Hematopoietic multipotent progenitor cell treated with erythropoietin and hydrocortisone succinate and interleukin-3 and kit ligand, for 6 days (in vitro differentiated cells): ENCODE data around the gene TTC28.
"Not testable (repeated sequence)": the region's sequence is repeated elsewhere in the genome, so short reads cannot be mapped to it uniquely, and the experiment has no call there.

Experiments used
- DNase-seq: peaks from one replicate; pipeline ENCODE4 v3.0.0-alpha.2; 2015

TTC28 gene

DNA sequence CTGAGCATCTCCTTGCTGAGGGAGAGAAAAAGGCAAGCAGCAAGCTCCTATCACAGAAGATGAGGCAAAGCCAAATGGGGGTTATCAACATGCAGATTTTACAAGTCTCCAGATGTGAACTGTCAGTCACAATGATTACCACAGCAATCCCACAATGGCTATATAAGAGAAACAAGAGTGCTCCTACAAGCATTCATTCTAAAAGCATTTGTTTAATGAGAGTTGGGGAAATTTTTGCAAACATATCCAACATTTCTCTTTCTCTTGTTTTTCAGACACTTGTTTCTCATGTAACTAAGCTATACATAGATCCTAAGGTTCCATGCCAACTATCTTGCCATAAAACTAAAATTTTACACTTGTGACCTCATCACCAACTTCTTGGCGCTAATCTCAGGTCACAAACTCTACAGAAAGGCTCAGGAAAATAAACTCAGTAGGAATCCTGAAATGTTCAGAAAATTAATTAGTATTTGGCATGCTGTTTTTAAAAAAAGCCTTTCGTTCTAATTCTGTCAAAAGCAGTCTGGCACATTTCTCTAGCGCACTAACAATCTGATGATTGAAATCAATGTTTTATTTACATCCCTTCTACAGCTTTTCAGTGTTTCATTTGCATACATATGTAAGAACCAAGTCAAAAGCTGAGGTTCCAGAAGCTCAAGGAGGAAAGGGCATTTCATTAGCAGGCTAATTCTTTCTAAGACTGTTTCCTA, 199.5 kb downstream of the TTC28 start:
- peak; percentile 7 for DNase-seq

GRCh38 chr22:28478564-28478963, 201.1 kb downstream of the TTC28 start:
- no peak for DNase-seq

DNA sequence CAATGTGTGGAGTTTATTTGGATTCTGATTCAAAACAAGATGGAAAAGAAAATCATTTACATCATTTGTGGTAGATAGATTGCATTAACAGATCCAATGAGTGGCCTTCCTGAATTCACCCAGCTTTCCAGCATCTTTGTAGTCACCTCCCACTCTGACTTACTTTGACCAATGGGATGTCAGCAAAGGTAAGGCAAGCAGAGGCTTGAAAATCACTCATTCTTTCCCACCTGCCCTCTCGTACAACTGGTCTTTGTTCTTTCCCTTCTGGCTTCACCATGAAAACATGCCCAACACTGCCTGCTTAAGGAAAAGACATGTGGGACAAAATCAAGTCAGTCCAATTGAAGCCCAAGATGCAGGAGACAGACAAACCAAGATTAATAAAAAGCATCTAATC, 202.1 kb downstream of the TTC28 start:
- DNase-seq, result no peak

- no peak for DNase-seq
Measured at GRCh38 chr22:28474330-28474729, 205.3 kb downstream of the TTC28 start.

DNA sequence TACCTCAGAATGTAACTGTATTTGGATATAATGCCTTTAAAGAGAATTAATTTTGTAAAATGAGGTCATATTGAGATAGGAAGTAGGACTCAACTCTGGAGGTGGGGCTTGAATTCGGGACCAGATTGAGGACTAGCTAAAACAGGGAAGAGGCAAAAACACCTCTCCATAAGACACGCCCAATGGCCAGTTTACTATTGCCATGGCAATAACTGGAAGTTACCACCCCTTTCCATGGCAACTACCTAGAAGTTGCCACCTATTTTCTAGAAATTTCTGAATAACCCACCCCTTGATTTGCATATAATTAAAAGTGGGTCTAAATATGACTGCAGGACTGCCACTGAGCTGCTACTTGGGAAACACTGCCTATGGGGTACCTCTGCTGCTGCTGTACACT, 206.4 kb downstream of the TTC28 start:
- DNase-seq, result no peak

DNA sequence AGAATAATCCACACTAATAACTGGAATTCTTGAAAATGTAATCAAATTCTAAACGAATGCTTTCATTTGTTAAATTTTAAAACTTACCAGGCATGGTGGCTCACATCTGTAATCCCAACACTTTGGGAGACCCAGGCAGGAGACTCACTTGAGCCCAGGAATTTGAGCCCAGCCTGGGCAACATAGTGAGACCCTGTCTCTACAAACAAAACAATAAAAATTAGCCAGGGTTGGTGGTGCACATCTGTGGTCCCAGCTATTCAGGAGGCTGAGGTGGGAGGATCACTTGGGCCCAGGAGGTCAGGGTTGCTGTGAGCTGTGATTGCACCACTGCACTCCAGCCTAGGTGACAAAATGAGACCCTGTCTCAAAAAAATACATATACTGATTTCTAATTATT, 212.6 kb downstream of the TTC28 start:
- not testable (repeated sequence) for DNase-seq

GRCh38 chr22:28466399-28466798, 213.2 kb downstream of the TTC28 start:
- DNase-seq, result no peak

GRCh38 chr22:28465841-28466240, 213.8 kb downstream of the TTC28 start:
- no peak for DNase-seq

DNA sequence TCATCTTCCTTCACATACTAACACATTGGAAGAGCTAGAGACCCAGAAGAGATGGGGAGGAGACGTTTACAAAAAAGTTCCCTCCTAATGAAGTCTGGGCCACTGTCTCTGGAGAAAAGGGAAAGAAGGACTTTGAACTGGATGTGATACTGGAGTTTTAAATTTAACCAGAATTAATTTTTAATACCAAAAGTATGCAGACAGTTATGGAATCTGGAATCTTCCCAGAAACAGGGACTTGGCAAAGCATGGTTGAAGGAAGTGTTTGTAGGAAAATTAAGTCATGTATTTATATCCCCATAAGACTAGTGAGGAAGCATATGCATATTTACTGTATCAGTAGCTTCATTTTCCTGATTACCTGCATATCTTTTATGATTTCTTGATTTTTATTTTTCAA, 215.5 kb downstream of the TTC28 start:
- DNase-seq, result no peak

DNA sequence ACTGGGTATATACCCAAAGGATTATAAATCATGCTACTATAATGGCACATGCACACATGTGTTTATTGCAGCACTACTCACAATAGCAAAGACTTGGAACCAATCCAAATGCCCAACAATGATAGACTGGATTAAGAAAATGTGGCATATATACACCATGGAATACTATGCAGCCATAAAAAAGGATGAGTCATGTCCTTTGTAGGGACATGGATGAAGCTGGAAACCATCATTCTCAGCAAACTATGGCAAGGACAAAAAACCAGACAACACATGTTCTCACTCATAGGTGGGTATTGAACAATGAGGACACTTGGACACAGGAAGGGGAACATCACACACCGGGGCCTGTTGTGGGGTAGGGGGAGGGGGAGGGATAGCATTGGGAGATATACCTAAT, 216.2 kb downstream of the TTC28 start:
- DNase-seq, result not testable (repeated sequence)

DNA sequence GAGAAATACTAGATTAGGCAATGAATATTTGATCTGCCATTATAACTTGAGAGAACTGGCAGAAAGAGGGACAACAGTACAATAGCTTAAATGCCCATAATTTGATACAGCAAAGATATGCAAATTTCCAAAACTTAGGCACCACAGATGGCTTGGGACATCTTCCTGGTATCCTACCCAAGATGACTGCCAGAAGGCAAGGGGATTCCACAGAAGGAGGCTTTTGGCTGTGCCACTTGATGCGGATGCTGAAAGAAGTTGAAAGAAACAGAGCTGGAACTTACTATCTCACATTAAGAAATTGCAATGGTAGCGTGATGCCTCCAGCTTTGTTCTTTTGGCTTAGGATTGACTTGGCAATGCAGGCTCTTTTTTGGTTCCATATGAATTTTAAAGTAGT, 216.7 kb downstream of the TTC28 start:
- DNase-seq, result no peak

DNA sequence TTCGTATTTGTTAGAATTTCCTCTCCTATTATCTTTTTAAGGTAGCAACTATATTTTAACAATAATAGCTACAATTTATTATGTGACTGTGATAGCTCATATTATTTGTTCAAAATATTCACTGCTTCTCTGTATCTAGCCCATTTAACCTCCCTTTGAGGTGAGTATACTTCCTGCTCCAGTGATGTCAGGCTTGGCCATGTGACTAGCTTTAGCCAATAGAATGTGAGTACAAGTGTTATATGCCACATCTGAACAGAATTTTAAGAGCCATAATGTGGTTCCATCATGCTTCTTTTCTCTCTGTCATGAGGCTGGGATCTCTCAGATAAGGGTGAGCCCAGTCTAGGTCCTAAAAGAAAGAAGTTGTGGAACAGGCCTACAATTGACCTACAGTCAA, 217.6 kb downstream of the TTC28 start:
- DNase-seq, result peak; percentile 5

DNA sequence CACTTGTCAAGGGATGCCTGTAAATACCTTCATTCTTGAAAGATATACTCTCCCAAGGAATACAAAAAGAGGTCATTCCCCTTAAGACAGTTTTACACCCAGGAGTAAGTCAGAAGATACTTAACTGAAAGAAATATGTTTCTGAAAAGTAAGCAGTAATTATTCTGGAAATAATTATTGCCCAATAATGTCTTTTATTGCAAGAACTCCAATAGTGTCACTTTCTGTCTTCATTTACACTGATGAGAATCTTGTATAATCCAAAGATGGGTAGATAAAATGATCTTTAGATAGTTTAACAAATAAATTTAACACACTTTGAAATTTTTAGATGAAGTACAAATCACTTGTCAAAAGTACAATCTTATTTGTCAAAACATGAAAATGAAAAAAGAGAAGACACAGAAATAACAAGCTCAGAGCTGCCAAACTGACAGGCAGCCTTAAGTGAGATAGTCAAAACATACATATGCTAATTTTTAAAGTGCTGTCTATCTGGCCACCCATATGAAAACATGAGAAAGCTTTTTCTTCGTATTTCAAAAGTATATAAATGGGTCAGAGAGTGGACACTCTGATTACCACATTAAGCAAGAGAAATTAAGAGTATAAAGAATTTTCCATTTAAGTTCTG, 225.1 kb downstream of the TTC28 start:
- DNase-seq, result no peak

DNA sequence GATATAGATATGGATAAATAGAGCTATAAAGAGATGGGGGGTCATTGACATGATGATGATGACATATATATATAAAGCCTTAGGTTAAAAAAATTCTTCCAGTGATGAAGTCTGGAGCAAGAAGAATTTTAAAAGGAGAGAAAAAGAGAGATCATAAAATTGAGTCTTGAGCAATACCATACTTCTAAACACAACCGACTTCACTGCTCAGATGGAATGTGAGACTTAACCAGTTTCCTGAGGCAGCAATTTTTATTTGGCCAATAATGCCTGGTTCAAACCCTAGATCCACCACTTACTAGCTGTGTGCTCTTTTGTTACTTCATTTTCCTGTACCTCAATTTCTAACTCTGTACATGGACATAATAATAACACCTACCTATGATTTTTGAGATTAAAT, 229.5 kb downstream of the TTC28 start:
- DNase-seq, result no peak

DNA sequence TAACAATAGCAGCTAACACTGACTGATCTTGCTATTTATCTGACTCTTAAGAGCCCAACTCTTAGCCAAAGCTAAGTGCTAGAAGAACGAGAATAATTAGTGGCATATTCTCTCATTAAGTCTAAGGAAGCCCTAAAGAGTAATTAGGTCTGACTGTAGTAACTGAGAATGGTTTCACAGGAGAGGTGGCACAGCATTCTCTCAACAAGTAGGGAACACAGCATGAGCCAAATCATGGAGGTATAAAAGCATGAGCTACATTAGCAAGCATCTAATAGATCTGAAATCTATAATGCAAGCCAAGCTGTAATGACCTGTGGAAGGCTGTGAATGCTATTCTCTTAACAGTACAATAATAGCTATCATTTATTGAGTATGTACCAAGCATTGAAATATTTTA, 230.6 kb downstream of the TTC28 start:
- DNase-seq, result no peak

GRCh38 chr22:28448625-28449024, 231.0 kb downstream of the TTC28 start:
- no peak for DNase-seq

GRCh38 chr22:28444659-28445058, 235.0 kb downstream of the TTC28 start:
- DNase-seq, result no peak

DNA sequence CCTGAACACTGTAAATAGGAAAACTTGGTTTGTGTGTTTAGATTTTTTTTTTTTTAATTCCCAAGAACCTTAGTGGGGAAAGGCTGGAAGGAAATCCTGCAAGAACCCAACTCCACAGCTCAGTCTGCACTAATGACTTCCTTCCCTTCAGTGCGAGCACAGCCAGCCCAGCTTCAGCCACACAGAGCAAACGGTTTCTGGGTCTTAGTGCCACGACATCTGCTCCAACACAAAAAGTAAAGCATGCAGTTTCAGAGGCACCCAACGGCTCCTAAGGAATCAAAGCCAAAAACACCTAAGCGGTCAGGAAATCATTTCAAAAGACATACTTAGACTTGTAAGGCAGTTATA, 236.1 kb downstream of the TTC28 start:
- peak; percentile 68 for DNase-seq

DNA sequence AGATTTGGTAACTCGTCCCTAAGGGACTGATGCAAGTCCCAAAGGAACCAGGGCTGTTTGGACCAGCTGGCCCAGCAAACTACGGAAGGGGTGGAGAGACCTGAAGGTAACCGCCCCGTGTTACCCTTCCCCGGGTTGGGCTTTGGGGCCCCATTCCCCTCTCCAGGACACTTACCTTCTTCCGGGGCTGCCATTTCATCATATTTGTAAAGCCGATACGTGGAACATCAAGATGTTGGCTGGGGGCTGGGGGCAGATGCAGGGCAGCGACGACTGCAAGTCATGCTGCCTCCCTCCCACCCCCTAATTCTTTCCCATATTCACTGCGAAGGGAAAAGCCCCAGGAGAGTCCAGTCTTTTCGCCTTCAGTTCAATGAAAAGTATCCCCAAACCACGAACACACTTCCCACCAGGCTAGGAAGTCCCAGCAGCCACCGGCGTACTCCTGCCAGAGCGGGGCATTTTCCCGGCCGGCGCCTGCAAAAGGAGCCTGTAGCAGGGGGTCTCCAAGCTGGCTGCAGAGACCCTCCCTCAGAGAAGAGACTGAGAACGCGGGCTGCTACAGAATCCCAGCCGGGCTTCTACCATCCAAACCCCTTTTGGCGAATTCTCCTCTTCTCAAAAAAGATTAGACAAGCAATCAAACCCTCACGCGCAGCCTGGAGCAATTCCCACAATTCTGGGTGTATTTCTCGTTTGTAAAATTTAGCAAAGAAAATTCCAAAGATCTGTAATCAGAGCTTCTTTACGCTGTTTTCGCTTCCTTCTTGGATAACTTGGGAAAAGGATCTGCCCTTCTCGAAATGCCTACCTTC, 236.7 kb downstream of the TTC28 start:
- DNase-seq, result peak; percentile 7

DNA sequence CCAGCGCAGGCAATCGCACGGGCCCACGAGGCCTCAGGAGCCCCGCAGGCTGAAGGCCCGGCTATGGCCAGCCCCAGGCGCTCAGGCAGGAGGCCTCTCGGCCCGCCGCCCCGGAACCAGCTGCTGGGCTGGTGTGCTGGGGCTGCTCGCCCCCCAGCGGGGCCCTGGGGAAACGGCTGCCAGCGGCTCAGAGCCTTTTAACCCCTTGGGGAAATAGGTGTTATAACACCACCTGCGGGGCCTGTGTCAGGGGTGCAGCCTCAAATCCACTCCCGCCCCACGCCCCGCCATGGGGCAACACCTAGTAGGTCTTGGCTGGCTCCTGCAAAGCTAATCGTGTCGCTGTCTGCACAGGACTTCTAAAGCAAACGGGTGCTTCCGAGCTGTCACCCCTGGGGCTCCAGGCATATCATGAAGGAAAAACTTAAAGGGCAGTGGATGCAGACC, 237.4 kb downstream of the TTC28 start:
- DNase-seq, result peak; percentile 90

DNA sequence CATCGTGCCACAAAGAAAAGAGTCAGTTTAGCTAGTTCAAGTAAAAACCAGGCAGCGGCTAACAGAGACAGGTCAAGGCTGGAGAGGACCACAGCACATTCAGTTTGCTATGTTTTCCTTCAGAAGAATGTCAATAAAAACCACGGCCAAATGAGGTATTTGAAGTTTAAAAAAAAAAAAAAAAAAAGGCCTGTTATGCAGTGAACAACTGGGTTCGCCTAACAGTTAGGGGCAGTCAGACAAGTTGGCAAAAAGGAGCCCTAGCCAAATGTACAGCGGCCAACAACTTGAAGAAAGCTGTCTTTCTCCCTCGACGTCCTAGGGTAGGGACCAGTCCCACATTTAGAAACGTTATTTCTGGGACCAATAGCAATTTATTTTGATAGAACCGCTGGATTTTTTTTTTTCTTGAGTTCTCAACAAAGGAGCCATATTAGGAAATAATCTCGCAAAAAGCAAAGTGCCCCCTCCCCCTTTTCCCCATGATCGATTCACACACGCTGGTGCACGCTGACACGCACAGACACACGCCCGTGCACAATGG, 237.8 kb downstream of the TTC28 start:
- no peak for DNase-seq

DNA sequence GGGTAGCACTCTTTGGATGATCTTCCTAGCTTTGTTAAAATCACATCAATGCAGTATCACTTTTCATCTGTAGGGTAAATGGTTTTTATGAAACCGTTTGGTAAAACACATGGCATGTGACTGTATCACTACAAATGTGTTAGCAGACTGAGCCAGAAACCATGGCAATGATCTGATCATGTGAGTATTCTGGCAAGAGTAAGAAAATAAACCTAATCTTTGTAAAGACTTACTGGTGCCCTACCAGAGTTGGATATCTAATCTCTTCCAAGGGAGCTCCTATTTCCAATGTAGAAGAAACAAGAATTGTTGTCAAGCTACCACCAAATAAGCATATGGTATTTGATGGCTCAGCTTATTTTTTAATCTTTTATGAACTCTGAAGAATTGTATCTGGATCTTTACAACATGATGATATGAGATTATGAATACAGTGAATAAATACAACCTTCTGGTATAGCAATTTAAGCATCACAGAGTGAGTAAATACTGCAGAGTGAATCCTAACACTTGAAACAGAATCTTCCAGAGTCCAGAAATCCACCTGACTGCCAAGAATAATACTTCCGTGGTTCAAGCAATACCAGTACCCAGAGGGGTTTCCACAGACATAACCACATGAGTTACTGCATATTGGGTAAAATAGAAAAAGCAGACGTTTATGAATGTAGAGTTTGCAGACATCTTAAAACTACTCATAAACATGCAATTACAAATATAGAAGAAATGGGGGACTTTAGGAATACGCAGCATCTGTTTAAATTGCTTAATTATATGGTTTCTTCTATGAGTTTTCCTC, 238.8 kb downstream of the TTC28 start:
- DNase-seq, result peak; percentile 24
